Right lobe of liver (tissue), 6 donors: ENCODE measurements around the gene PTPRN2. TPM values are rescaled to one million over a fixed set of nuclear protein-coding genes. Genes with fewer than 3 reads are reported as not detected.

ENCODE experiments used
- ATAC-seq, 4 donors: fragments of 200-7000 bp; cut with Tn5 transposase; one replicate each; pipeline ENCODE4 v1.9.1; 2020; ENCODE audit warnings: mild to moderate bottlenecking in 4 of 4, moderate library complexity in 4 of 4
- DNase-seq, 3 donors: peaks; one replicate each; pipeline ENCODE4 v3.0.0-alpha.2; 2020
- H3K27ac ChIP-seq, 3 donors: fragments of 200-600 bp; one replicate each; pipeline ENCODE4 v1.8.0; 2022
- H3K27me3 ChIP-seq, 2 donors: fragments of 200-600 bp; one replicate each; pipeline ENCODE4 v1.8.0; 2022
- H3K36me3 ChIP-seq, 4 donors: fragments of 200-600 bp; sonication (generic) in 1 of 4; one replicate each; pipeline versions ENCODE4 v1.5.1 to v1.8.0; 2017 to 2022; ENCODE audit warnings: control low read depth in 1 of 4
- H3K4me1 ChIP-seq, 4 donors: fragments of 200-600 bp; sonication (generic) in 1 of 4; one replicate each; pipeline versions ENCODE4 v1.5.1 to v1.8.0; 2017 to 2022; ENCODE audit warnings: control low read depth in 1 of 4
- H3K4me3 ChIP-seq, 3 donors: fragments of 200-600 bp; one replicate each; pipeline ENCODE4 v1.8.0; 2022
- H3K9me3 ChIP-seq, 4 donors: fragments of 200-600 bp; sonication (generic) in 1 of 4; one replicate each; pipeline versions ENCODE4 v1.5.1 to v1.8.0; 2017 to 2022; ENCODE audit warnings: control low read depth in 1 of 4
- CTCF ChIP-seq, 4 donors: fragments of 200-600 bp in 3 of 4; fragments of 450-650 bp in 1 of 4; IDR thresholded peaks; one replicate each; pipeline versions ENCODE4 v1.5.1 to v1.8.0; 2016 to 2022; ENCODE audit warnings: antibody characterized with exemption in 4 of 4, mild to moderate bottlenecking in 2 of 4
- POLR2A ChIP-seq: fragments of 450-650 bp; IDR thresholded peaks from one replicate; pipeline ENCODE4 v1.6.1; 2017; ENCODE audit warnings: antibody characterized with exemption, mild to moderate bottlenecking
- WGBS: methylation state at CpG from one replicate; pipeline ENCODE4 v1.1.6; 2018; ENCODE audit warnings: low coverage, low lambda C conversion rate; ENCODE audit not compliant: insufficient coverage; ENCODE audit errors: missing lambda C conversion rate; 5-methylcytosine and 5-hydroxymethylcytosine counted together
- intact Hi-C, 2 donors: fragments of 100-400 bp; cut with DNase I; formaldehyde crosslinking; loops; one replicate each; pipeline versions ENCODE4 v1.11.2 to v1.14.1; 2022
- total RNA-seq, 6 experiments: library from RNA; depleted of rRNA in 2 of 6; stranded (reverse); fragments of >200 nt in 2 of 6; fragmentation: NEBNext Ultra II Directional in 3 of 6; extraction: Animal tissue kit (Norgen Biotek cat#: 25700) in 3 of 6; gene quantifications; one replicate each; pipeline versions ENCODE4 v1.1.0 to v1.2.4, GENCODE V29; 2016 to 2023
- donor health status: DM: no; HTN: yes; CAD: no.
- donor health status: DM: no; HTN: no; CAD: no.
- donor health status: DM: no; HTN: no; CAD: no.
- donor health status: DM: no; HTN: yes; CAD: no.
- donor health status: DM: no; HTN: yes; CAD: no.

Gene PTPRN2
- total RNA-seq, 6 experiments from 2014 or later: 0.15 to 0.87 (median 0.67) TPM

GRCh38 chr7:158065340-158065739 is 522.3 kb downstream of the PTPRN2 start:
- intact Hi-C loops: no loop called here
- no peaks in the 10 kb centered on the region for H3K27me3 ChIP-seq
- H3K4me1 ChIP-seq: no peaks in the 10 kb centered on the region
- H3K36me3 ChIP-seq: no peaks in the 10 kb centered on the region
- TF ChIP-seq CTCF (IDR thresholded peaks at IDR 0.05) (no peak), POLR2A (no peak)
- ATAC-seq (no peak), DNase-seq (no peak)
- H3K4me3 ChIP-seq: no peak overlapping the region
- no peaks in the 10 kb centered on the region for H3K9me3 ChIP-seq
- 58% methylated on average over 11 of the region's 12 CpGs for whole genome bisulfite sequencing
- H3K27ac ChIP-seq: no peak overlapping the region

- ATAC-seq: no peak
- no peaks in the 10 kb centered on the region for H3K27me3 ChIP-seq
- no peak overlapping the region for H3K4me3 ChIP-seq
- no peaks in the 10 kb centered on the region for H3K36me3 ChIP-seq
- H3K4me1 ChIP-seq: no peaks in the 10 kb centered on the region
- 75% methylated on average over 4 of the region's 4 CpGs for WGBS
- no peaks in the 10 kb centered on the region for H3K9me3 ChIP-seq
- intact Hi-C loops: no loop called here
- no peak overlapping the region for H3K27ac ChIP-seq
- no peak for DNase-seq
- TF ChIP-seq POLR2A (no peak), CTCF (IDR thresholded peaks at IDR 0.05) (no peak)
These were observed 523.0 kb downstream of the PTPRN2 start for GRCh38 chr7:158064631-158065030.

- H3K36me3 ChIP-seq: no peaks in the 10 kb centered on the region
- intact Hi-C loops: no loop called here
- no peak overlapping the region for H3K27ac ChIP-seq
- no peak for ATAC-seq
- no peaks in the 10 kb centered on the region for H3K4me1 ChIP-seq
- WGBS: 40% methylated on average over 4 of the region's 17 CpGs
- no peak for DNase-seq
- TF ChIP-seq CTCF (IDR thresholded peaks at IDR 0.05) (no peak), POLR2A (no peak)
- H3K27me3 ChIP-seq: no peaks in the 10 kb centered on the region
- H3K9me3 ChIP-seq: no peaks in the 10 kb centered on the region
- H3K4me3 ChIP-seq: no peak overlapping the region
These were observed 523.6 kb downstream of the PTPRN2 start for GRCh38 chr7:158063850-158064610.

- H3K27me3 ChIP-seq: no peaks in the 10 kb centered on the region
- DNase-seq (no peak), ATAC-seq (no peak)
- intact Hi-C loops: no loop called here
- 93% methylated on average over 3 of the region's 20 CpGs for WGBS
- H3K27ac ChIP-seq: no peak overlapping the region
- no peaks in the 10 kb centered on the region for H3K4me1 ChIP-seq
- no peaks in the 10 kb centered on the region for H3K9me3 ChIP-seq
- no peaks in the 10 kb centered on the region for H3K36me3 ChIP-seq
- TF ChIP-seq CTCF (IDR thresholded peaks at IDR 0.05): no peak
- no peak for TF ChIP-seq POLR2A
- no peak overlapping the region for H3K4me3 ChIP-seq
These were observed 525.0 kb downstream of the PTPRN2 start for GRCh38 chr7:158062661-158063060.
